GM12878 (cell line): ENCODE data around the gene NUP85. TPM values are rescaled to one million over a fixed set of nuclear protein-coding genes. Genes with fewer than 3 reads are reported as not detected.
"Not testable (repeated sequence)": the region's sequence is repeated elsewhere in the genome, so short reads cannot be mapped to it uniquely, and the experiment has no call there.

Experiments used
- ATAC-seq: fragments of 200-7000 bp; cut with Tn5 transposase; 3 replicates; pipeline ENCODE4 v1.9.1; 2020; ENCODE audit warnings: mild to moderate bottlenecking, moderate library complexity
- BruUV-seq: library from RNA; stranded (reverse); fragments of 400-500 nt; replicated peaks from 2 replicates; lab custom pipeline; 2021; lab: Mats Ljungman, UMichigan
- CTCF ChIA-PET: fragments of 300-600 bp; sonication (Branson Sonifier 250); formaldehyde crosslinking; extraction: SDS; loops from one replicate; lab custom pipeline; 2021; ENCODE audit warnings: inconsistent platforms; lab: Yijun Ruan, JAX
- POLR2A ChIA-PET: fragments of 350-600 bp; formaldehyde crosslinking; extraction: SDS; loops from one replicate; lab custom pipeline; 2021; ENCODE audit warnings: inconsistent platforms; lab: Charles Lee
- RAD21 ChIA-PET: fragments of 300-600 bp; sonication (Branson Sonifier 250); formaldehyde crosslinking; loops from one replicate; lab custom pipeline; 2023; ENCODE audit warnings: antibody characterized with exemption; ENCODE audit not compliant: unreplicated experiment; lab: Charles Lee
- SMC1A ChIA-PET: fragments of 300-600 bp; sonication (Branson Sonifier 250); formaldehyde crosslinking; loops from one replicate; lab custom pipeline; 2023; ENCODE audit not compliant: unreplicated experiment, uncharacterized antibody; lab: Charles Lee
- DNase-seq: peaks from one replicate; pipeline ENCODE4 v3.0.0-alpha.2; 2011; ENCODE audit warnings: low read depth, low spot score
- FAIRE-seq: peaks from 3 replicates; lab custom pipeline; 2011; peaks lifted over from hg19 to GRCh38; lab: Jason Lieb, UNC
- H2AFZ ChIP-seq: 2 replicates; pipeline ENCODE4 v1.6.0; 2011; ENCODE audit warnings: low read depth, low read length, control low read depth; ENCODE audit not compliant: control insufficient read depth
- H3K27ac ChIP-seq: 2 replicates; pipeline ENCODE4 v1.5.1; 2011; ENCODE audit warnings: control low read depth; ENCODE audit not compliant: control insufficient read depth, insufficient read depth
- H3K27me3 ChIP-seq, 2 experiments: replicated peaks in 1 of 2; 2 replicates each; pipeline versions ENCODE4 v1.6.0 to v1.6.1; 2011; ENCODE audit warnings: low read length in 1 of 2; ENCODE audit not compliant: control insufficient read depth in 2 of 2, insufficient read depth in 2 of 2
- H3K36me3 ChIP-seq, 2 experiments: 2 replicates each; pipeline ENCODE4 v1.5.1; 2011; ENCODE audit warnings: low read length in 1 of 2; ENCODE audit not compliant: control insufficient read depth in 2 of 2, insufficient read depth in 2 of 2
- H3K4me1 ChIP-seq: 2 replicates; pipeline ENCODE4 v1.6.1; 2011; ENCODE audit warnings: mild to moderate bottlenecking, low read length, moderate library complexity, mixed read lengths; ENCODE audit not compliant: control insufficient read depth, insufficient read depth
- H3K4me2 ChIP-seq: 2 replicates; pipeline ENCODE4 v1.6.0; 2011; ENCODE audit warnings: control low read depth; ENCODE audit not compliant: control insufficient read depth, insufficient read depth
- H3K4me3 ChIP-seq: fragments of 200-600 bp; sonication (generic); 2 replicates; pipeline ENCODE4 v1.5.1; 2016
- H3K79me2 ChIP-seq: 2 replicates; pipeline ENCODE4 v1.6.0; 2011; ENCODE audit warnings: low read length; ENCODE audit not compliant: control insufficient read depth, insufficient read depth
- H3K9ac ChIP-seq: 2 replicates; pipeline ENCODE4 v1.8.0; 2011; ENCODE audit warnings: low read length, control low read depth, mixed read lengths; ENCODE audit not compliant: control insufficient read depth, insufficient read depth
- H3K9me3 ChIP-seq: replicated peaks from 3 replicates; pipeline ENCODE4 v1.5.1; 2011; ENCODE audit warnings: mild to moderate bottlenecking, low read length; ENCODE audit not compliant: control insufficient read depth, insufficient read depth
- H4K20me1 ChIP-seq: 2 replicates; pipeline ENCODE4 v1.6.0; 2011; ENCODE audit not compliant: control insufficient read depth, insufficient read depth
- EZH2 ChIP-seq: IDR thresholded peaks from 2 replicates; pipeline ENCODE4 v1.6.1; 2012; ENCODE audit warnings: low read depth, mild to moderate bottlenecking, control low read depth, inconsistent platforms, low read length, borderline replicate concordance; ENCODE audit not compliant: control insufficient read depth
- FOXM1 ChIP-seq: IDR thresholded peaks from 2 replicates; pipeline ENCODE4 v1.6.1; 2012; ENCODE audit warnings: low read depth, mild to moderate bottlenecking, inconsistent platforms, low read length, moderate library complexity
- GABPA ChIP-seq: IDR thresholded peaks from 2 replicates; pipeline ENCODE4 v1.6.1; 2014; ENCODE audit warnings: antibody characterized with exemption, low read depth, mild to moderate bottlenecking, inconsistent platforms
- KLF5 ChIP-seq: fragments of 450-650 bp; IDR thresholded peaks from 2 replicates; pipeline ENCODE4 v1.6.1; 2014; ENCODE audit warnings: mild to moderate bottlenecking; ENCODE audit not compliant: partially characterized antibody
- NBN ChIP-seq: fragments of 450-650 bp; IDR thresholded peaks from 2 replicates; pipeline ENCODE4 v1.6.1; 2016
- NR2C1 ChIP-seq: fragments of 450-650 bp; IDR thresholded peaks from 2 replicates; pipeline ENCODE4 v1.6.1; 2017; ENCODE audit warnings: antibody characterized with exemption, mild to moderate bottlenecking, moderate library complexity
- POU2F2 ChIP-seq: IDR thresholded peaks from 3 replicates; pipeline ENCODE4 v1.6.1; 2011; ENCODE audit warnings: low read depth, mild to moderate bottlenecking, low read length, borderline replicate concordance
- RAD21 ChIP-seq: IDR thresholded peaks from 2 replicates; pipeline ENCODE4 v1.6.1; 2011; ENCODE audit warnings: mild to moderate bottlenecking, low read depth, low read length, moderate library complexity; ENCODE audit not compliant: insufficient read depth
- SIN3A ChIP-seq: IDR thresholded peaks from 2 replicates; pipeline ENCODE4 v1.6.1; 2012; ENCODE audit warnings: low read depth, low read length, improper control_type of control experiment
- SMAD5 ChIP-seq: IDR thresholded peaks from 2 replicates; pipeline ENCODE4 v1.6.1; 2016; ENCODE audit warnings: antibody characterized with exemption, low read depth
- SPI1 ChIP-seq: IDR thresholded peaks from 2 replicates; pipeline ENCODE4 v1.6.1; 2011; ENCODE audit warnings: low read depth, mild to moderate bottlenecking, low read length, moderate library complexity, borderline replicate concordance; ENCODE audit not compliant: insufficient read depth
- WRNIP1 ChIP-seq: IDR thresholded peaks from 2 replicates; pipeline ENCODE4 v1.6.1; 2011; ENCODE audit warnings: low read depth, low read length, improper control_type of control experiment, borderline replicate concordance
- YBX1 ChIP-seq: fragments of 450-650 bp; IDR thresholded peaks from 2 replicates; pipeline ENCODE4 v1.6.1; 2016; ENCODE audit warnings: antibody characterized with exemption
- ZBED1 ChIP-seq: IDR thresholded peaks from 2 replicates; pipeline ENCODE4 v1.6.1; 2016; ENCODE audit warnings: borderline replicate concordance
- WGBS: methylation state at CpG from one replicate; pipeline ENCODE4 v1.1.6; 2016; ENCODE audit warnings: low lambda C conversion rate; ENCODE audit not compliant: insufficient replicate concordance, insufficient coverage; ENCODE audit errors: missing lambda C conversion rate; 5-methylcytosine and 5-hydroxymethylcytosine counted together
- in situ Hi-C: fragments of 300-500 bp; cut with MboI; formaldehyde crosslinking; loops from 9 replicates; pipeline ENCODE4 v1.14.3; 2018; ENCODE audit warnings: mixed read lengths
- intact Hi-C: fragments of 100-400 bp; cut with micrococcal nuclease; formaldehyde crosslinking; loops from one replicate; pipeline ENCODE4 v1.14.2; 2022; ENCODE audit not compliant: unreplicated experiment
- polyA plus RNA-seq, 11 experiments: library from polyadenylated mRNA; depleted of rRNA in 4 of 11; unstranded in 6 of 11; stranded (reverse) in 5 of 11; fragments of >200 nt; fragmentation: Nextera tagmentation in 4 of 11; fragmentation: Illumina TruSeq in 1 of 11; extraction: Ambion mirVana in 4 of 11; extraction: Trizol in 1 of 11; gene quantifications; 1 replicate in 1 of 11; 2 replicates in 10 of 11; pipeline versions ENCODE4 v1.2.1 to v1.2.3, GENCODE V29; 2011 to 2016; ENCODE audit warnings: inconsistent platforms in 2 of 11, missing spikeins in 2 of 11, low read depth in 1 of 11
- total RNA-seq, 4 experiments: library from RNA; depleted of rRNA in 3 of 4; stranded (reverse); fragments of >200 nt in 3 of 4; fragmentation: Illumina TruSeq in 1 of 4; extraction: Trizol in 1 of 4; gene quantifications; 2 replicates each; pipeline versions ENCODE4 v1.2.1 to v1.2.3, GENCODE V29; 2013 to 2021
- TF ChIP-seq, protein P1 (sequence below): fragments of 450-650 bp; IDR thresholded peaks from 2 replicates; pipeline ENCODE4 v1.6.1; 2017; ENCODE audit warnings: borderline replicate concordance
- TF ChIP-seq, protein P2 (sequence below): IDR thresholded peaks from 2 replicates; pipeline ENCODE4 v1.6.1; 2012; ENCODE audit warnings: low read depth, low read length, improper control_type of control experiment

The NUP85 gene
- total and polyA plus RNA-seq, 10 of the 15 experiments (the other 5 are each of a cell fraction or from before 2014, with no cell fraction given): 54.0 to 135 (median 95.4) TPM

DNA sequence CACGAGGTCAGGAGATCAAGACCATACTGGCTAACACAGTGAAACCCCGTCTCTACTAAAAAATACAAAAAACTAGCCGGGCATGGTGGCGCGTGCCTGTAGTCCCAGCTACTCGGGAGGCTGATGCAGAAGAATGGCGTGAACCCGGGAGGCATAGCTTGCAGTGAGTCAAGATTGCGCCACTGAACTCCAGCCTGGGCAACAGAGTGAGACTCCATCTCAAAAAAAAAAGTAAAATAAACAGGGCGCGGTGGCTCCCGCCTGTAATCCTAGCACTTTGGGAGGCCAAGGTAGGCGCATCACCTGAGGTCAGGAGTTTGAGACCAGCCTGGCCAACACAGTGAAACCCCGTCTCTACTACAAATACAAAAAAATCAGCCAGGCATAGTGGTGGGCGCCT, 40.9 kb upstream of the NUP85 start:
- intact Hi-C loops, H3K9ac ChIP-seq, in situ Hi-C loops, BruUV-seq, H3K4me3 ChIP-seq, H3K27ac ChIP-seq, ATAC-seq, H3K4me1 ChIP-seq, H3K36me3 ChIP-seq, RAD21 ChIA-PET, H2AFZ ChIP-seq, H3K79me2 ChIP-seq, H3K4me2 ChIP-seq, H3K9me3 ChIP-seq, H4K20me1 ChIP-seq, FAIRE-seq, DNase-seq, H3K27me3 ChIP-seq: not testable (repeated sequence)
- 99% methylated on average over 15 of the region's 15 CpGs for WGBS
- CTCF ChIA-PET: interaction anchor here (0.9 to 1.0 kb wide), 2 partner anchors 37 to 203 kb away, joined by 3 to 5 read pairs; no protein-coding TSS in a partner anchor
- SMC1A ChIA-PET: interaction anchor here (0.7 to 1.0 kb wide), 2 partner anchors 61 to 352 kb away, joined by 3 read pairs; partner anchors contain the start of gene TSEN54
- POLR2A ChIA-PET: interaction anchor here (0.6 kb wide), 1 partner anchor 125 kb away, joined by 4 read pairs; no protein-coding TSS in a partner anchor

DNA sequence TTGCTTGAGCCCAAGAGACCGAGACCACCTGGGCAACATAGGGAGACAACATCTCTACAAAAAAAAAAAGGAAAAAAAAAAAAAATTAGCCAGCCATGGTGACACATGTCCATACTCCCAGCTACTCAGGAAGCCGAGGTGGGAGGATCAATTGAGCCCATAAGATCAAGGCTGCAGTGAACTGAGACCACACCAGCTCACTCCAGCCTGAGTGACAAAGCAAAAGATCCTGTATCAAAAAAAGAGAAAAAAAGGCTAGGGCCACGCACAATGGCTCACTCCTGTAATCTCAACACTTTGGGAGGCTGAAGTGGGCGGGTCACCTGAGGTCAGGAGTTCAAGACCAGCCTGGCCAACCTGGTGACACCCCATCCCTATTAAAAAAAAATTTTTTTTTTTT, 36.5 kb upstream of the NUP85 start:
- ChIA-PET SMC1A (interaction anchor here (0.7 to 2.0 kb wide), 6 partner anchors 10 to 865 kb away, joined by 3 to 11 read pairs (median 4); partner anchors contain the start of gene NUP85), RAD21 (interaction anchor here (2.3 to 5.3 kb wide), 3 partner anchors 55 to 208 kb away, joined by 14 to 71 read pairs (median 36); no protein-coding TSS in a partner anchor), CTCF (interaction anchor here (0.5 to 10.6 kb wide), 5 partner anchors 32 to 213 kb away, joined by 3 to 199 read pairs (median 4); no protein-coding TSS in a partner anchor), POLR2A (interaction anchor here (1.0 kb wide), 1 partner anchor 27 kb away, joined by 3 read pairs; no protein-coding TSS in a partner anchor)
- H4K20me1 ChIP-seq: no peaks in the 10 kb centered on the region
- no peak overlapping the region for H3K4me2 ChIP-seq
- peaks cover 8 to 23% of the 10 kb centered on the region in 2 experiments; a peak in 3 of 4 replicates for H3K36me3 ChIP-seq
- FAIRE-seq (no peak), ATAC-seq (no peak), DNase-seq (no peak)
- in situ Hi-C loops (no loop called here), intact Hi-C loops (no loop called here)
- WGBS: 89% methylated on average over 4 of the region's 4 CpGs
- no peaks in the 10 kb centered on the region for H3K9me3 ChIP-seq
- no peaks in the 10 kb centered on the region for H3K4me1 ChIP-seq
- BruUV-seq: no TSS peak
- H3K27me3 ChIP-seq: no peaks in the 10 kb centered on the region
- no peak overlapping the region for H3K27ac ChIP-seq
- no peak overlapping the region for H3K9ac ChIP-seq
- H3K4me3 ChIP-seq: no peak overlapping the region
- no peak overlapping the region for H2AFZ ChIP-seq
- H3K79me2 ChIP-seq: peaks cover 7% of the 10 kb centered on the region
- TF ChIP-seq SIN3A (no peak), ZBED1 (no peak), FOXM1 (no peak), SPI1 (no peak), SMAD5 (no peak), NBN (no peak), POU2F2 (no peak), EZH2 (no peak), NR2C1 (no peak), WRNIP1 (no peak), RAD21 (no peak), YBX1 (no peak), KLF5 (no peak), GABPA (no peak)
- TF ChIP-seq, protein P1, sequence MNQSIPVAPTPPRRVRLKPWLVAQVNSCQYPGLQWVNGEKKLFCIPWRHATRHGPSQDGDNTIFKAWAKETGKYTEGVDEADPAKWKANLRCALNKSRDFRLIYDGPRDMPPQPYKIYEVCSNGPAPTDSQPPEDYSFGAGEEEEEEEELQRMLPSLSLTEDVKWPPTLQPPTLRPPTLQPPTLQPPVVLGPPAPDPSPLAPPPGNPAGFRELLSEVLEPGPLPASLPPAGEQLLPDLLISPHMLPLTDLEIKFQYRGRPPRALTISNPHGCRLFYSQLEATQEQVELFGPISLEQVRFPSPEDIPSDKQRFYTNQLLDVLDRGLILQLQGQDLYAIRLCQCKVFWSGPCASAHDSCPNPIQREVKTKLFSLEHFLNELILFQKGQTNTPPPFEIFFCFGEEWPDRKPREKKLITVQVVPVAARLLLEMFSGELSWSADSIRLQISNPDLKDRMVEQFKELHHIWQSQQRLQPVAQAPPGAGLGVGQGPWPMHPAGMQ: no peak
- TF ChIP-seq, protein P2, sequence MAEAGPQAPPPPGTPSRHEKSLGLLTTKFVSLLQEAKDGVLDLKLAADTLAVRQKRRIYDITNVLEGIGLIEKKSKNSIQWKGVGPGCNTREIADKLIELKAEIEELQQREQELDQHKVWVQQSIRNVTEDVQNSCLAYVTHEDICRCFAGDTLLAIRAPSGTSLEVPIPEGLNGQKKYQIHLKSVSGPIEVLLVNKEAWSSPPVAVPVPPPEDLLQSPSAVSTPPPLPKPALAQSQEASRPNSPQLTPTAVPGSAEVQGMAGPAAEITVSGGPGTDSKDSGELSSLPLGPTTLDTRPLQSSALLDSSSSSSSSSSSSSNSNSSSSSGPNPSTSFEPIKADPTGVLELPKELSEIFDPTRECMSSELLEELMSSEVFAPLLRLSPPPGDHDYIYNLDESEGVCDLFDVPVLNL: no peak
